Stimulated activated CD4-positive, alpha-beta T cell treated with anti-CD3 and anti-CD28 coated beads, Interleukin-4, amount 100 ng/mL, for 48 hours (primary cell): Measurements from ENCODE around the gene ILDR2.

Source experiments
- DNase-seq, 2 donors: peaks; one replicate each; pipeline ENCODE4 v3.0.0-alpha.2; 2020; ENCODE audit warnings: low read depth in 2 of 2

The ILDR2 gene

GRCh38 chr1:166971252-166971651, 4.1 kb downstream of the ILDR2 start:
- DNase-seq = no peak

DNA sequence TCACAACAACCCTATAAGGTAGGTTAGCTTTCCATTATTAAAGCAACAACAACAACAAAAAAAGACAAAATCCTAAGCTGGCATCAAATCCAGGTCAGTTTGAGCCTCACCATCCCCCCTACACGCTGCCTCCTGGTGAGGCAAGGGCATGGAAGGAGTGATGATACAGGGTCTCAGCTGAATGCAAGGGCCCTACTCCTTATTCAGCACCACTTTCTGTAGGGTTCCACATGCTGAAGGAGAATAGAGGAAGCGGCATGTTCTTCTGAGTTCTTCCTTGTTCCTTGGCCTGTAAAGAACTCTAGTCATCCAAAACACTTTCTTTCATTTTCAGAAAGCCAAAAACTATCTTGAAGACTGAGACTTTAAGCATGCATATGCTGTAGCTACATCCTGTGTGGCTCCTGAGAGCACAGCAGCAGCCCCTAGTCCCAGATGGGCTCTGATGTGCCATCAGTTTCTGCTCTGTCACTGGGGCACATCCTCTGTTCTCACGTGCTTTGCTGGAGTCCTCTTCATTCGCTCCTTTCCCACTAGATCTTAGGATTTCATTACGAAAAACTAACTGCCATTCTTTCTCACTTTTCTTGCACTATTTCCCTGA, 6.2 kb downstream of the ILDR2 start:
- no peak for DNase-seq

DNA sequence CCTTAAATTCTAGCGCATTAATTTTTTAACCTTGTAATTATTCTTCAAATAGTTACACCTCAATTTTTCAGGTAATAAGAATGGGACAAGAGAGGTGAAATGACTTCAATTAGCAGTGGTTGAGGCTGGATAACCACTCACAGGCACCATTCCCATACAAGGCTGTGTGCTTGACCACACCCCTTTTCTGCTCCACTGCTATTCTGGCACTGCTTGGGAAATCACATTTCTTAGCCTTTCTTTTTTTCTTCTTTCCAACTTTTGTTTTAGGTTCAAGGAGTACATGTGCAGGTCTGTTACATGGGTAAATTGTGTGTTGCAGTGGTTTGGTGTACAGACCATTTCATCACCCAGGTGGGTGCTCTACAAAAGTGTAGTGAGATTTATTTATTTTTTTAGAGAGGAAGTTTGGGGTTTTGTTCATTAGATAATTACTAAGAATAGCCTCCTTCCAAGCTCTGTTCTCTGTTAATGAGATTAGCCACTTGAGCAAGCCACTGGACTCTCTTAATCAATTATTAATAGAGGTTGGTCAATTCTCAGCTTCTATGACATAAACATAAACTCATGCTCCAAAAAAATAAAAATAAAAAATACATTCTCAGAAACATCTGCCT, 14.4 kb downstream of the ILDR2 start:
- no peak for DNase-seq

DNA sequence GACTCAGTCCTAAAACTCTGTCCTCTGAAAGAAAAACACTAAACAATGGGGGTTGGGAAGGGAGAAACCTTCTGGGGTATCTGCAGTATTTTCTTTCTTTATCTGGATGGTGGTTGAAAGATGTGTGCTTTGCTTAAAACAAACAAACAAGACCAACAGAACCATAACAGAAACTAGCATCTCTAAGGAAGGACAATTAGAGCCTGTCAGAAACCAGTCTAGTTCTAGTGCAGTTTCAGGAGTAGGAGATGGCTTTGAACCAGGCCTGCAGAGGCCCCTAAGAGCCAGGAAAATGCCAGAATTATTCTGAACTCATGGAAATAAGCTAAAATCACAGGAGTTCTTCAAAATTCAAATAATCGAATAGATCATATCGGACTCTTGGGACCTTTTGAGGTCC, 18.5 kb downstream of the ILDR2 start:
- DNase-seq = no peak

GRCh38 chr1:166956057-166956850, 19.1 kb downstream of the ILDR2 start:
- DNase-seq = no peak

- no peak for DNase-seq
Observed at GRCh38 chr1:166953491-166953890, 21.8 kb downstream of the ILDR2 start.

GRCh38 chr1:166952002-166952746, 23.2 kb downstream of the ILDR2 start:
- peak in 1 of 2 donors; percentile 14 for DNase-seq

GRCh38 chr1:166951050-166951449, 24.3 kb downstream of the ILDR2 start:
- no peak for DNase-seq

DNA sequence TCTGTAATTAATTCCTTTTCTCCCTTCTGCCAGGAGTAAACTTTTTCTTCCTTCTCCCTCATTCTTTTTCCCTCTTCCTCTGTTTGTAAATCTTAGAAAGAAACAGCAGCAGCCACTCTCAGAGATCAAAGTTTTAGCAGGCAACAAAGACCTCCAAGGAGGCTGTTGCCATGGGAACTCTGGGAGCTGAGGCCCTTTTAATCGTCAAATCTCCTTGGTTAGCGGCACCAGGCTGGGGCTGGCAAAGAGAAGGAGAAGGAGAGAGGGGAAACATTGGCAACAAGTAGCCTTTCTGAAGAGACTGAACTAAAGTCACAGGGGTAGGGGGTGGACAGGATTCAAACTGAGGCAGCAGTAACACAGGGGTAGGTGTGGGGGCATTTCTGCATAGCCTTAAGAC, 25.2 kb downstream of the ILDR2 start:
- no peak for DNase-seq

DNA sequence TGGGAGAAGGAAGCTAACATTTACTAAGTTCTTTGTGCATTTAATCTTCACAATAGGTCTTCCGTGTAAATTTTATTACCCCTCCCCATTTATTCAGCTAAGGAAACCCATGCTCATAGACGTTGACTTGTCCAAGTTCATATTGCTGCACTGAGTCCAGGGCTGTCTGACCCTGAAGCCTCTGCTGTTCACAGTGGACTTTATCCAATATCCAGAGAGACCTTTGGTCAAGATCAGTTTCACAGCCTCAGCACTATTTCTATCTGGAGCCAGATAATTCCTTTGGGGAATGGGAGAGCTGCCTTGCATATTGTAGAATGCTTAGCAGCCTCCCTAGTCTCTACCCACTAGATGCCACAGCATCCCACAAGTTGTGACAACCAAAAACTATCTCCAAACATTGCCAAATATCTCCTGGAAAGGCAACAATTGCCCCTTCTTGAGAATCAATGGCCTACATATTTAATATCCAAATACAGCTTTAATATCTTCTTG, 26.4 kb downstream of the ILDR2 start:
- no peak for DNase-seq

GRCh38 chr1:166947398-166948043, 27.8 kb downstream of the ILDR2 start:
- no peak for DNase-seq

GRCh38 chr1:166944186-166944967, 31.0 kb downstream of the ILDR2 start:
- DNase-seq = no peak

GRCh38 chr1:166939741-166940375, 35.5 kb downstream of the ILDR2 start:
- DNase-seq = no peak

DNA sequence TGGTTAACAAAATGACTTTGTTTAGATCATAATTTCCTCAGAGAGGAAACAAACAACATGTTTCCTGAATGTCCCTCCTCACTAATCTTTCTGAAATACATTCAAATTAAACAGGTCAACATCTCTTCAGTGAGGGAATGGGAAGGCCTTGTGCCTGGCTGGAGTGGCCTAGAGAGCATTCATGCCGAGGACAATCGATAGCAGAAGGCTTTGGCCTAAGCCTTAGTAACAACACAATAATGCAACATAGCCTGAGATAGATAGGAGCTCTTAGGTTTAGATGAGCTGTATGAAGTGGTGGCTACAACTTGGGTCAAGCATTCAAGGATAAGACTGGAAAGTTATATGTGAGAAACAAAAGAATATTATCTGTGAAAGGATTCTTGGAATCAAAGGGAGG, 37.4 kb downstream of the ILDR2 start:
- no peak for DNase-seq

DNA sequence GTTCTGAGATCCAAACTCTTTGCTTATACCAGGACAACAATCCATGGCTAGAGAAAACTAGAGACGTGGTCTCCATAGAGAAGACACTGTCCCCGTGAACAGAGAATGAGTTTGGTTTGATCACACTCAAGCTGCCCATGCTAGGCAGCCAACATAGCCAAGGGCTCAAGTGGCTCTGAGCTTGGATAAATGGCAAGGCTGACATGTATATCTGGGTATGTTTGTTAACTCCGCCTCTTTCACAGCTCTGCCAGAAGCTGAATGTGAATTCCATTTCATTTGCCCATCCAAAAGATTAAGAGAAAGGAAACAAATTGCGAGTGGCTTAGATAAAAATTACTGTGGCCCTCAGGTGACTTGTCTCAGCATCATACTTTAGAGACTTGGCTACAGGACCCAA, 38.0 kb downstream of the ILDR2 start:
- no peak for DNase-seq

GRCh38 chr1:166933633-166934032, 41.7 kb downstream of the ILDR2 start:
- no peak for DNase-seq

GRCh38 chr1:166933140-166933539, 42.2 kb downstream of the ILDR2 start:
- no peak for DNase-seq

DNA sequence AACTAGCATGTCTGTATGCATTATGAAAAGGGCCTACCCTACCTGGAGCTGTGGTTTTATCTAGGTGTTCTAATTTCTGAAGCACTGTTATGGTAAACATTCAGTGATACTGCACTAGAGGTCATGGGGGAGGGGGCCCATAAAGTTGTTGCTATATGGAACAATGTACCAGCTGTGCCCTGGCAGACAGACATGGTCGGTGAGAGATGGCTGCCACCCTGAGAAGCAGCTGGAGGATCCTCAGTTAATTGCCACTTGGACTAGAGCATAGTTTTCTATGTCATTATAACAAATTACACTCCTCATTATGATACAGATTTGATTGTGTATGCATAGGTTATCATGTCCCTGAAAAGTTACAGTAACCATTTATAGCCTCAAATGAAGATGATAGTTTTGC, 45.4 kb downstream of the ILDR2 start:
- DNase-seq = no peak

- DNase-seq = no peak
Observed at GRCh38 chr1:166927701-166928100, 47.6 kb downstream of the ILDR2 start.

DNA sequence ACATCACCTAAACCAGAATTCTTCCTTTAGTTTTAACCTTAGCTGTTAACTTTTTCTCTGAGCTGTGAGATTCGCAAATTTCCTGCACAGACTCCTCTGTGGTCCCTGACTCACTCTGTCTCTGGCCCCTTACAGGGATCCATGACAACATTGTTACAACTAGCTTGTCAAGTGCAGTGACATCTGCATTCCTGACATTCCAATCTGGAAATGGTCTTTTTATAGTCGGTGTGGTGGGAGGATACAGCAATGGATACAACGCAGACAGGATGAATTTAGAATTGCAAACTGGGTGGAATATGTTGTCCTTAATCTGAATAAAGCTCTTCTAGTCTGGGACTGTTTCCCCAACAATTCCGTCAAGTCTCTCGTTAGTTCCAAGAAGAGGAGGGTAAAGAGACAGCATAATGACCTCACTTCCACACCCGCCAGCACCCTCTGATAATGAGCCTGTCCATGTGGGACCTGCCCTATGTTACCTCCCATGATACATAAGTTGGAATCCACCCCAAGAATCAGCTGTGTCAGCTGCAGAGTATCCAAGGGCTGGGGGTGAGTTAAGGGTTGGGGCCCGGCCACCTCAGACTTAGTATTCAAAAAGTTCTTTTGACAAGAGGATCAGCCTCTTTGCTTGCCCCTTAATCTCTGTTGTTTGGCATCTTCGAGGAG, 49.4 kb downstream of the ILDR2 start:
- DNase-seq = no peak
